Astrocyte (in vitro differentiated cells and primary cell): Measurements from ENCODE around the gene MAP2. TPM values are rescaled to one million over a fixed set of nuclear protein-coding genes. Genes with fewer than 3 reads are reported as not detected.

Experiments used
- DNase-seq: peaks from one replicate; pipeline ENCODE4 v3.0.0-alpha.2; 2010; ENCODE audit warnings: low read depth
- FAIRE-seq: peaks from 2 replicates; lab custom pipeline; 2011; peaks lifted over from hg19 to GRCh38; lab: Jason Lieb, UNC
- H2AFZ ChIP-seq: 2 replicates; pipeline ENCODE4 v1.6.0; 2012; ENCODE audit warnings: low read depth, low read length, inconsistent platforms
- H3K27ac ChIP-seq: 2 replicates; pipeline ENCODE4 v1.5.1; 2011; ENCODE audit warnings: low read depth, low read length, inconsistent platforms
- H3K27me3 ChIP-seq: 2 replicates; pipeline ENCODE4 v1.6.0; 2011; ENCODE audit warnings: low read length, inconsistent platforms; ENCODE audit not compliant: insufficient read depth
- H3K36me3 ChIP-seq: 2 replicates; pipeline ENCODE4 v1.5.1; 2011; ENCODE audit warnings: low read length, inconsistent platforms; ENCODE audit not compliant: insufficient read depth
- H3K4me1 ChIP-seq: 2 replicates; pipeline ENCODE4 v1.5.1; 2011; ENCODE audit warnings: low read length, inconsistent platforms; ENCODE audit not compliant: insufficient read depth
- H3K4me2 ChIP-seq: 2 replicates; pipeline ENCODE4 v1.6.0; 2012; ENCODE audit warnings: low read length, inconsistent platforms
- H3K4me3 ChIP-seq: 2 replicates; pipeline ENCODE4 v1.5.1; 2011; ENCODE audit warnings: low read depth, mild to moderate bottlenecking, low read length, inconsistent platforms; ENCODE audit not compliant: insufficient read depth
- H3K79me2 ChIP-seq: 2 replicates; pipeline ENCODE4 v1.6.0; 2012; ENCODE audit warnings: mild to moderate bottlenecking, low read length, inconsistent platforms; ENCODE audit not compliant: insufficient read depth
- H3K9ac ChIP-seq: 2 replicates; pipeline ENCODE4 v1.6.0; 2012; ENCODE audit warnings: mild to moderate bottlenecking, low read length, inconsistent platforms
- H3K9me3 ChIP-seq: 2 replicates; pipeline ENCODE4 v1.5.1; 2012; ENCODE audit warnings: low read depth, mild to moderate bottlenecking, low read length, inconsistent platforms; ENCODE audit not compliant: insufficient read depth
- H4K20me1 ChIP-seq: 2 replicates; pipeline ENCODE4 v1.6.0; 2012; ENCODE audit warnings: low read length, inconsistent platforms; ENCODE audit not compliant: insufficient read depth
- H3K27ac Mint-ChIP-seq: one replicate; pipeline ENCODE4 v1.8.0; 2021; ENCODE audit warnings: mild to moderate bottlenecking, mixed read lengths; ENCODE audit not compliant: unreplicated experiment
- H3K27me3 Mint-ChIP-seq: one replicate; pipeline ENCODE4 v1.8.0; 2021; ENCODE audit warnings: low read depth, mixed read lengths; ENCODE audit not compliant: unreplicated experiment
- H3K36me3 Mint-ChIP-seq: one replicate; pipeline ENCODE4 v1.8.0; 2021; ENCODE audit warnings: low read depth, mixed read lengths; ENCODE audit not compliant: unreplicated experiment
- H3K4me1 Mint-ChIP-seq: one replicate; pipeline ENCODE4 v1.8.0; 2021; ENCODE audit warnings: low read depth, mixed read lengths; ENCODE audit not compliant: unreplicated experiment
- H3K4me3 Mint-ChIP-seq: one replicate; pipeline ENCODE4 v1.8.0; 2021; ENCODE audit warnings: mild to moderate bottlenecking, moderate library complexity, mixed read lengths; ENCODE audit not compliant: unreplicated experiment
- H3K9me3 Mint-ChIP-seq: one replicate; pipeline ENCODE4 v1.8.0; 2021; ENCODE audit warnings: mild to moderate bottlenecking, mixed read lengths; ENCODE audit not compliant: unreplicated experiment
- EZH2 ChIP-seq: IDR thresholded peaks from 2 replicates; pipeline ENCODE4 v1.6.1; 2012; ENCODE audit warnings: mild to moderate bottlenecking, low read length, inconsistent platforms; ENCODE audit not compliant: insufficient read depth
- total RNA-seq: library from RNA; stranded (reverse); gene quantifications from 2 replicates; pipeline ENCODE4 v1.2.1, GENCODE V29; 2021
- TF ChIP-seq, protein P1 (sequence below): IDR thresholded peaks from 2 replicates; pipeline ENCODE4 v1.5.1; 2011; ENCODE audit warnings: low read depth, mild to moderate bottlenecking, inconsistent platforms, low read length, moderate library complexity; ENCODE audit not compliant: insufficient read depth

Gene MAP2
- total RNA-seq, 1 donor from 2014 or later = 15.9 TPM

GRCh38 chr2:209505410-209505809 lies 81.6 kb downstream of the MAP2 start:
- Mint-ChIP-seq H3K36me3 (no peaks in the 10 kb centered on the region), H3K9me3 (peaks cover under 1% of the 10 kb centered on the region), H3K4me1 (peaks cover 3% of the 10 kb centered on the region), H3K27me3 (no peaks in the 10 kb centered on the region), H3K27ac (no peak overlapping the region), H3K4me3 (no peak overlapping the region)
- no peaks in the 10 kb centered on the region for H3K27me3 ChIP-seq
- H3K4me3 ChIP-seq = no peak overlapping the region
- TF ChIP-seq, protein P1, sequence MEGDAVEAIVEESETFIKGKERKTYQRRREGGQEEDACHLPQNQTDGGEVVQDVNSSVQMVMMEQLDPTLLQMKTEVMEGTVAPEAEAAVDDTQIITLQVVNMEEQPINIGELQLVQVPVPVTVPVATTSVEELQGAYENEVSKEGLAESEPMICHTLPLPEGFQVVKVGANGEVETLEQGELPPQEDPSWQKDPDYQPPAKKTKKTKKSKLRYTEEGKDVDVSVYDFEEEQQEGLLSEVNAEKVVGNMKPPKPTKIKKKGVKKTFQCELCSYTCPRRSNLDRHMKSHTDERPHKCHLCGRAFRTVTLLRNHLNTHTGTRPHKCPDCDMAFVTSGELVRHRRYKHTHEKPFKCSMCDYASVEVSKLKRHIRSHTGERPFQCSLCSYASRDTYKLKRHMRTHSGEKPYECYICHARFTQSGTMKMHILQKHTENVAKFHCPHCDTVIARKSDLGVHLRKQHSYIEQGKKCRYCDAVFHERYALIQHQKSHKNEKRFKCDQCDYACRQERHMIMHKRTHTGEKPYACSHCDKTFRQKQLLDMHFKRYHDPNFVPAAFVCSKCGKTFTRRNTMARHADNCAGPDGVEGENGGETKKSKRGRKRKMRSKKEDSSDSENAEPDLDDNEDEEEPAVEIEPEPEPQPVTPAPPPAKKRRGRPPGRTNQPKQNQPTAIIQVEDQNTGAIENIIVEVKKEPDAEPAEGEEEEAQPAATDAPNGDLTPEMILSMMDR = no peak
- TF ChIP-seq EZH2 = no peak
- H3K27ac ChIP-seq = no peak overlapping the region
- no peaks in the 10 kb centered on the region for H3K79me2 ChIP-seq
- no peak overlapping the region for H3K9ac ChIP-seq
- no peak for FAIRE-seq
- no peaks in the 10 kb centered on the region for H4K20me1 ChIP-seq
- H3K4me2 ChIP-seq = no peak overlapping the region
- H3K9me3 ChIP-seq = no peaks in the 10 kb centered on the region
- DNase-seq = no peak
- H3K36me3 ChIP-seq = no peaks in the 10 kb centered on the region
- no peaks in the 10 kb centered on the region for H3K4me1 ChIP-seq
- no peak overlapping the region for H2AFZ ChIP-seq

DNA sequence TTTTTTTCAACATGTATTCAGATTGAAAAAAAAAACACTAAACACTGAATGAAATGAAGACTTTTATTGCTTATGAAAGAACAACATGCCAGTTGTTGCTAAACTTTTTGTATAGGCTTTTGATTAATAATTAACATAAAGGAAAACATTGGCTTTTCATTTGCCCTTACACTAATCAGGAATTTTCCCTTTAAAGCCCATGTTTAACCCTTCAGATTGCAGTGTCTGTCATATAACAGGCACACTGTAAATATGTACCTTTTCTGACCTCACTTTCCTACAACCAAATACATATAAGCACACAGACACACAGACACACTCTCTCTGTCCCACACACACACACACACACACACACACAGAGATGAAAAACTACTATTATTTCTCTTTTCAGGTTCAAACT lies 84.4 kb downstream of the MAP2 start:
- Histone ChIP-seq H3K79me2 (no peaks in the 10 kb centered on the region), H3K27me3 (no peaks in the 10 kb centered on the region), H3K4me2 (peak overlapping the region; percentile 56), H3K27ac (no peak overlapping the region), H4K20me1 (no peaks in the 10 kb centered on the region), H3K9me3 (no peaks in the 10 kb centered on the region), H3K36me3 (no peaks in the 10 kb centered on the region), H2AFZ (no peak overlapping the region), H3K4me3 (no peak overlapping the region), H3K9ac (no peak overlapping the region), H3K4me1 (no peaks in the 10 kb centered on the region)
- DNase-seq (no peak), FAIRE-seq (no peak)
- Mint-ChIP-seq H3K27me3 (no peaks in the 10 kb centered on the region), H3K9me3 (no peaks in the 10 kb centered on the region), H3K27ac (no peak overlapping the region), H3K4me1 (peaks cover 3% of the 10 kb centered on the region), H3K4me3 (no peak overlapping the region), H3K36me3 (no peaks in the 10 kb centered on the region)
- TF ChIP-seq, protein P1 = no peak
- no peak for TF ChIP-seq EZH2

- H3K9me3 ChIP-seq = no peaks in the 10 kb centered on the region
- TF ChIP-seq, protein P1 = no peak
- TF ChIP-seq EZH2 = no peak
- Mint-ChIP-seq H3K27me3 (no peaks in the 10 kb centered on the region), H3K4me3 (no peak overlapping the region), H3K36me3 (no peaks in the 10 kb centered on the region), H3K4me1 (peaks cover 3% of the 10 kb centered on the region), H3K27ac (no peak overlapping the region), H3K9me3 (no peaks in the 10 kb centered on the region)
- H2AFZ ChIP-seq = no peak overlapping the region
- H3K4me3 ChIP-seq = no peak overlapping the region
- no peaks in the 10 kb centered on the region for H4K20me1 ChIP-seq
- FAIRE-seq (no peak), DNase-seq (no peak)
- no peaks in the 10 kb centered on the region for H3K79me2 ChIP-seq
- H3K36me3 ChIP-seq = no peaks in the 10 kb centered on the region
- H3K27ac ChIP-seq = no peak overlapping the region
- H3K4me2 ChIP-seq = no peak overlapping the region
- H3K9ac ChIP-seq = no peak overlapping the region
- H3K4me1 ChIP-seq = no peaks in the 10 kb centered on the region
- no peaks in the 10 kb centered on the region for H3K27me3 ChIP-seq
Measured at GRCh38 chr2:209511637-209512036, 87.8 kb downstream of the MAP2 start.
